NCI-H146 treated with DMSO at 0.1 percent for 48 hours (cell line): ENCODE data around the gene TEX44.
A peak's percentile ranks its signal among the peaks of the same experiment; 100 is the strongest.
"Not testable (repeated sequence)": the region's sequence is repeated elsewhere in the genome, so short reads cannot be mapped to it uniquely, and the experiment has no call there.

Experiments
- DNase-seq: peaks from one replicate; lab custom pipeline; 2025; ENCODE audit not compliant: unreplicated experiment; lab: John Stamatoyannopoulos, UW

TEX44 gene

GRCh38 chr2:231570915-231571314 is 21.7 kb upstream of the TEX44 start:
- not testable (repeated sequence) for DNase-seq

- DNase-seq: no peak
Measured at GRCh38 chr2:231571661-231572191, 20.9 kb upstream of the TEX44 start.

DNA sequence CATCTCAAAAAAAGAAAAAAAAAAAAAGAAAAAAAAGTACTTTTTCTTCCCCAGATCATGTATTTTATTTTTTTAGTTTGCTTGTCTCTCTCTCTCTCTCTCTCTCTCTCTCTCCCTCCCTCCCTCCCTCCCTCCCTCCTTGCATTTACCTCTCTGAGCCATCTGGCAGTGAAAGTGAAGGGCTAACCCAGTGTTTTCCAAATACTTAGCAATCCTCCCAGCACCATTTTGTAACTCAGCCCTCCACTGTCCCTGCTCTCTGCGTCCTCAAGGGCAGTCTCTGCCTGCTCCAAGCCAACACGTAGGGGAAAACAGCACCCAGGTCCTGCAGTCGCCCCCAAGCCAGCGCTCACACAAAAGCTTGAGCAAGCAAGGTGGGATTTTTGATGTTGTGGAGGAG is 19.6 kb upstream of the TEX44 start:
- no peak for DNase-seq

DNA sequence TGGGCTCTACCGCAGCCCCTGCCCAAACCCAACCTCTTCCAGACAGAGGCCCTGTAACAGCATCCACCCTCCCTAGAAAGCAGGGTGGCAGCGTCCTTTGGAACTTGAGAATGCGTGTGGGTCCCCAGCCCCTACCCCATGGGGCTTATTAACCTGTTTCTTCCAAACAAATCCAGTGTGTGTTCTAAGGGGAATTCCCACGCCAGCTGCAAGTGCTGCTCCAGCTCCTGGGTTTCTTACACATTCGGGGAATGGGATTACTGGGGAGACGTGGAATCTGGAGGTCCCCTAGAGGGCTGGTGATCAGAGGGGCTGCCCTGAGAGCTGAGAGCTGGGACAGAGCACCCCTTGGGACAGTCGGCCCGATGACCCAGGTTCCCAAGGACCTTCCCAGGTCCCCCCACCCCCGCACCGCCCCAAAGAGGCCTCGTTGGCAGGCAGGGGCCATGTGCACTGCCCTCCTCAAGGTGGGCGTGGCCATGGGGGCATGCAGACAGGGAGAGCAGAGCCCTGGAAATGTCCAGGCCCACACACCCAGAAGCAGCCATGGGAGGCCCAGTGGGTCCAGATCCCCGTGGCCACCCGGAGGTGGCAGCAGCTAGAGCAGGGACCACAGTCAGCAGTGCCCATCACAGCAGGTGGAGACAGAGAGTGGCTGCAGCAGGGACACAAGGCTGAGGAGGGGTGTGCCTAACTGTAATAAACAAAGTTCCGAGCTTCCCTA is 18.8 kb upstream of the TEX44 start:
- no peak for DNase-seq

DNA sequence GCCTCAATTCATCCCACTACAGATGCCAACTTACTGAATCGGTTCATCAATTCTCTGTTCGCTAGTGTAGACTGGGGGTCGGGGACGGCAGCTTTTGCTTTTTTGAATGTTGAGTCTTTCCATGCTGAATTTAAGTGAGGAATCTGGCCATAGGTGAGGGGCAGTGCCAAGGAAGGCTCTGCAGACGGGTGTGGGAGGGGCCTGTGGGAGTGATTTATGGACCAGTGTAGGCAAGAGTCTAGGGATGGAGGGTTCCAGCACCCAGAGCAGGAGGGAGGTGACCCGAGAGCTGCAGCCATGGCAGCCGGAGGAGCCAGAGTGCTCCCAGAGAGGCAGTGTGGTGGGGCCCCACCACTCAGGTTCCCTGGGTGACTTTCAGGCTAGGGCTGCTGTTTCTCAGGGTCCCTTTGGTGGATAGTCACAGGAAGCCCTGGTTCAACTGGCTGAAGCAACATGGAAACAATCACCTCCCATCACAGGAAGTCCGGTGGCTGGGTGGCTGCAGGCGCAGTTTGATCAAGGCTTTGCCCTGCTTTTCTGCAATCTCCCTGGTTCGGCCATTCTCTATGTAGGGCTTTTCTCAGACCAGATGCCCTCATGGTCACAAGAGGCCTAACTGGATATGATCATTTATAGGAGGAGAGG is 16.9 kb upstream of the TEX44 start:
- no peak for DNase-seq

DNA sequence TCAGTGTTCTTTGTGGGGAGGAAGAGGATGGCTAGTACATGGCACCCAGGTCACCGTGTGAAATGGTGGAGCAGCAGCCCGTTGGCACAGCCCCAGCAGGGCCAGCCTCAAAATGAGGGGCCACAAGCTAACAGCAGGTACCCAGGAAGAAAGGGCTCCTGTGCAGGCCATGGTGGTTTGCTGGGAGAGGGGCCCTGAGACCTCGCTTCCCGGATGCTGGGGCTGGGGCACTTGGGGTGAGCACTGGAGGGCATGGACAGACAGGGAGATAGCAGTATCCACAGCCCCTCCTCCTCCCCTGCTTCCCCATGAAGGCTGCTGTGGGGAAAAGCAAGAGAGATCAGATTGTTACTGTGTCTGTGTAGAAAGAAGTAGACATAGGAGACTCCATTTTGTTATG is 16.2 kb upstream of the TEX44 start:
- no peak for DNase-seq

- DNase-seq: not testable (repeated sequence)
Measured at GRCh38 chr2:231578655-231579054, 14.0 kb upstream of the TEX44 start.

DNA sequence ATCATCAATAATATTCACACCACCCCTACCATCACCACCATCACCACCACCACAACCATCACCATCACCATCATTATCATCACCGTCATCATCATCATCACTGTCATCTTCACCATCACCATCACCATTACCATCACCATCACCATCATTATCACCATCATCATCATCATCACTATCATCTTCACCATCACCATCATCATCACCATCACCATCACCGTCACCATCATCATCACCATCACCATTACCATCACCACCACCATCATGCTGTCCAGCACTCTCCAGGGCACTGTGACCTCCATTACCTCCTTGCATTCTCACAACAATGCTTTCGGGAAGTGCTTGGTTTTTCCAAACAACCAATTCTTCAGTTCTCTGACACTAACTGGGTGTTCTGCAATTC is 13.1 kb upstream of the TEX44 start:
- DNase-seq: no peak

DNA sequence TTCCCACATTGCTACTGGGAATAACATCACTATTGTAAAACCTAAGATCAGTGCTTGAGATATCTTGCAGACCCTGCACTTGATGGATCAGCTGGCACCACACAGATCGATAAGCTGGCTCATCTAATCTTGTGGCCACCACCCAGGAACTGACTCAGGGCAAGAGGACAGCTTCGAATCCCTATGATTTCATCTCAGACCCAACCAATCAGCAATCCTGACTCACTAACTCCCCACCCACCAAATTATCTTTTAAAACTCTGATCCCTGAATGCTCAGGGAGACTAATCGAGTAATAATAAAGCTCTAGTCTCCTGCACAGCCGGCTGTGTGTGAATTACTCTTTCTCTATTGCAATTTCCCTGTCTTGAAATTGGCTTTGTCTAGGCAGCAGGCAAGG is 11.3 kb upstream of the TEX44 start:
- DNase-seq: no peak

GRCh38 chr2:231583982-231584381 is 8.7 kb upstream of the TEX44 start:
- no peak for DNase-seq

GRCh38 chr2:231587744-231588143 is 4.9 kb upstream of the TEX44 start:
- DNase-seq: not testable (repeated sequence)

- no peak for DNase-seq
Measured at GRCh38 chr2:231589656-231590055, 3.0 kb upstream of the TEX44 start.

DNA sequence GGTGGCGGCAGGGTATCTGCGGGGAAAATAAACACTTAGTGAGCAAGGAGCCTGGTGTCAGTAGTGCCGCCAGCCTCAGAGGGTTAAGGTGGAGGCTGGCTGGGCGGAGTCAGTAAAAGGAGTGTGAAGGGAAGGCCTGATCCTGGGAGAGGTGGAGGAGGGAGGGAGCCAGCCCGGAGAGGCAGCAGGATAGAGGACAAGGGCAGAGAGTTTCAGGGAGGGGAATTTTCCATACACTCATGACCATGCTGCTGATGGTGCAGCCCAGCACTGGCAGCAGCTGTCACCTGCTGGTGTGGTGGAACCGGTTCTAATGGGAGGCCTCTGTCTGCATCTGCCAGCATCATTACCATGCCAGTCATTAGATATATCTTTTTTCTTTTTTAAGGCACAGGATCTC is 2.0 kb upstream of the TEX44 start:
- no peak for DNase-seq

- no peak for DNase-seq
Measured at GRCh38 chr2:231593666-231594065, 1.0 kb downstream of the TEX44 start.

GRCh38 chr2:231597014-231597611 is 4.4 kb downstream of the TEX44 start:
- no peak for DNase-seq

DNA sequence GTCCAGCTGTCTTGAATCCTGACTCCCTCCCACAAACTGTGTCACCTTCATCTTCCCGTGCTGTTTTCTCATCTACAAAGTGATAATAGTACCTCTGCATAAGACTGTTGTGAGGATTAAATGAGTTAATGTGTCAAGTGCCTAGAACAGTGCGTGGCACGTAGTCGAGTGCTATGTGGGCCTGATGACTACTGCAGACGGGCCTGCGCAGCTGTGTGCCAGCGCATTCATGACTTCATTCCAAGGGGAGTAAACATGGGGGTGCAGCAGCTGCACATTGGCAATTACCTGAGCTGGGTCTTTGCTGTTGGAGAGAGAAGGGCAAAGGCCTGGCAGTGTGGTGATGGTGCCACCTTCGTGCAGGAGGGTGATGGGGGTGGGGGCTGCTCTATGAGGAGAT is 5.0 kb downstream of the TEX44 start:
- DNase-seq: no peak

GRCh38 chr2:231600619-231601355 is 8.1 kb downstream of the TEX44 start:
- DNase-seq: no peak

DNA sequence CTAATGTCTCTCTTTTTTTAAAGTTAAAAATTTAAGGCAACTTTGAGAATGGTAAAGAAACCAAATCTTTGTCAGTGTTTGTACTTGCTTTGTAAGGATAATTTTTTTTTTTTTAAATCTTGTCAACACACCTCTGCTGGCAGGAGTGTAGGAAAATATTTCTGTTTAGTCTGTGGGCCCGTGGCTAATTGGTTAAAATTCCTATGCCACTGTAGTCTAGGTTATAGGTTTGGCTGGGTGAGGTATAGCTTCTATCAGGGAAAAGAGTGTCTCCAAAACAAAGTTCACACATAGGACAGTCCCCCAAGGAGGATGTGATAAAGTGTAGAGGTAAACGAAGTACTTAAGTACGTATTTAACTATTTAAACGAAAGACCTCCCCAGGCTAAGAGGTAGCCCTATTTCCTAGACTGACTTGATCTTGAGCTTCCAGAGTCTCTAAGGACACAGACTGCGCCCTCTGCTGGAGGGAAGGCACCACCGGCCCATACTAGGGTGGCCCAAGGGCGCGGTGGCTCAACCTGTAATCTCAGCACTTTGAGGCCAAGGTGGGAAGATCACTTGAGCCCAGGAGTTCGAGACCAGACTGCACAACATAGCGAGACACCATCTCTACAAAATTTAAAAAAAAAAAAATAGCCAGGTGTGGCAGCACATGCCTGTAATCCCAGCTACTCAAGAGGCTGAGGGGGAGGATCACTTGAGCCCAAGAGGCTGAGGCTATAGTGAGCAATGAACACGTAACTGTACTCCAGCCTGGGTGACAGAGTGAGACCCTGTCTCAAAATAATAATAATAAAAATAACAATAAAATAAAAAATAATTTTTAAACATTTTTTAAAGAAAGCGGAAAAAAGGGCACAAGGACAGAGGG is 8.9 kb downstream of the TEX44 start:
- DNase-seq: peak; percentile 16

- no peak for DNase-seq
Measured at GRCh38 chr2:231602859-231603467, 10.3 kb downstream of the TEX44 start.

- peak; percentile 13 for DNase-seq
Measured at GRCh38 chr2:231604101-231604684, 11.5 kb downstream of the TEX44 start.
